C4-2B (cell line): Measurements from ENCODE around the gene CSRNP3.

Source experiments
- CTCF ChIP-seq: fragments of 450-650 bp; conservative IDR thresholded peaks from 2 replicates; pipeline ENCODE4 v1.5.1; 2017; ENCODE audit warnings: mild to moderate bottlenecking
- ZFX ChIP-seq: fragments of 450-650 bp; IDR thresholded peaks from 2 replicates; pipeline ENCODE4 v1.6.1; 2017

- no peak for TF ChIP-seq CTCF
- TF ChIP-seq ZFX: no peak
Observed at GRCh38 chr2:165679621-165680020, 210.1 kb downstream of the CSRNP3 start.
